Measurements from ENCODE around the gene UROD. TPM values are rescaled to one million over a fixed set of nuclear protein-coding genes. Genes with fewer than 3 reads are reported as not detected.

The UROD gene
- total and polyA plus RNA-seq, 2 donors (not counting 1 experiment from before 2014, with no cell fraction given): 65.5 to 82.5 TPM

GRCh38 chr1:45008076-45008475 lies 4.0 kb upstream of the UROD start:
- Mint-ChIP-seq H3K4me1 (peaks cover 28% of the 10 kb centered on the region), H3K27ac (no peak overlapping the region), H3K9me3 (ENCODE audit: insufficient read depth) (no peaks in the 10 kb centered on the region), H3K27me3 (no peaks in the 10 kb centered on the region), H3K4me3 (peak overlapping the region; percentile 39)
- H3K79me2 ChIP-seq (ENCODE audit: control insufficient read depth, insufficient read depth, low read length): peaks cover 39% of the 10 kb centered on the region
- H3K9me3 ChIP-seq (ENCODE audit: control extremely low read depth in 1 of 3, control insufficient read depth in 2 of 3, insufficient read depth in 1 of 3, low read length in 2 of 3): no peaks in the 10 kb centered on the region
- H4K20me1 ChIP-seq (ENCODE audit: control insufficient read depth, insufficient read depth, low read length, poor library complexity, severe bottlenecking): peaks cover 14% of the 10 kb centered on the region
- no peak overlapping the region for H3K27ac ChIP-seq (ENCODE audit: low read length in 2 of 2)
- no peak for ATAC-seq (ENCODE audit: low read depth)
- H3K4me3 ChIP-seq (ENCODE audit: control extremely low read depth in 1 of 5, extremely low read depth in 1 of 5, insufficient read depth in 1 of 5, low read depth in 2 of 5, low read length in 4 of 5): no peak overlapping the region
- intact Hi-C loops (cut with micrococcal nuclease): no loop called here
- H3K27me3 ChIP-seq (replicated peaks in 1 of 4; ENCODE audit: control extremely low read depth in 1 of 4, control insufficient read depth in 3 of 4, insufficient read depth in 4 of 4, low read length in 3 of 4): no peaks in the 10 kb centered on the region
- TF ChIP-seq, protein P1, sequence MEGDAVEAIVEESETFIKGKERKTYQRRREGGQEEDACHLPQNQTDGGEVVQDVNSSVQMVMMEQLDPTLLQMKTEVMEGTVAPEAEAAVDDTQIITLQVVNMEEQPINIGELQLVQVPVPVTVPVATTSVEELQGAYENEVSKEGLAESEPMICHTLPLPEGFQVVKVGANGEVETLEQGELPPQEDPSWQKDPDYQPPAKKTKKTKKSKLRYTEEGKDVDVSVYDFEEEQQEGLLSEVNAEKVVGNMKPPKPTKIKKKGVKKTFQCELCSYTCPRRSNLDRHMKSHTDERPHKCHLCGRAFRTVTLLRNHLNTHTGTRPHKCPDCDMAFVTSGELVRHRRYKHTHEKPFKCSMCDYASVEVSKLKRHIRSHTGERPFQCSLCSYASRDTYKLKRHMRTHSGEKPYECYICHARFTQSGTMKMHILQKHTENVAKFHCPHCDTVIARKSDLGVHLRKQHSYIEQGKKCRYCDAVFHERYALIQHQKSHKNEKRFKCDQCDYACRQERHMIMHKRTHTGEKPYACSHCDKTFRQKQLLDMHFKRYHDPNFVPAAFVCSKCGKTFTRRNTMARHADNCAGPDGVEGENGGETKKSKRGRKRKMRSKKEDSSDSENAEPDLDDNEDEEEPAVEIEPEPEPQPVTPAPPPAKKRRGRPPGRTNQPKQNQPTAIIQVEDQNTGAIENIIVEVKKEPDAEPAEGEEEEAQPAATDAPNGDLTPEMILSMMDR (IDR thresholded peaks at IDR 0.05): no peak
- no peak for TF ChIP-seq EZH2 (IDR thresholded peaks at IDR 0.05; ENCODE audit: borderline replicate concordance, insufficient read depth, low read depth, low read length, poor library complexity, severe bottlenecking)
- peaks cover 2 to 66% of the 10 kb centered on the region in 2 experiments for H3K36me3 ChIP-seq (replicated peaks in 1 of 2; ENCODE audit: control extremely low read depth in 1 of 2, control insufficient read depth in 1 of 2, extremely low read depth in 1 of 2, insufficient read depth in 2 of 2, low read length in 1 of 2)
- DNase-seq: no peak
- WGBS (ENCODE audit: insufficient coverage): 97% methylated on average over 3 of the region's 3 CpGs
- ChIA-PET POLR2A (no interaction called here), CTCF (interaction anchor here (1.1 kb wide), 1 partner anchor 295 kb away, joined by 3 read pairs; no protein-coding TSS in a partner anchor)
- no peak overlapping the region for H3K4me2 ChIP-seq (replicated peaks; ENCODE audit: low read depth, low read length, poor library complexity, severe bottlenecking)
- no peak overlapping the region for H3K9ac ChIP-seq (ENCODE audit: low read length)
- no peak overlapping the region for H2AFZ ChIP-seq (ENCODE audit: insufficient read depth, low read depth, low read length, poor library complexity, severe bottlenecking)
- peaks cover 28 to 34% of the 10 kb centered on the region in 2 donors for H3K4me1 ChIP-seq (ENCODE audit: control insufficient read depth in 2 of 2, insufficient read depth in 2 of 2, low read length in 2 of 2)

- ChIA-PET CTCF (interaction anchor here (1.1 kb wide), 1 partner anchor 295 kb away, joined by 3 read pairs; no protein-coding TSS in a partner anchor), POLR2A (no interaction called here)
- H2AFZ ChIP-seq (ENCODE audit: insufficient read depth, low read depth, low read length, poor library complexity, severe bottlenecking): no peak overlapping the region
- no peaks in the 10 kb centered on the region for H3K27me3 ChIP-seq (replicated peaks in 1 of 4; ENCODE audit: control extremely low read depth in 1 of 4, control insufficient read depth in 3 of 4, insufficient read depth in 4 of 4, low read length in 3 of 4)
- no peak overlapping the region for H3K4me2 ChIP-seq (replicated peaks; ENCODE audit: low read depth, low read length, poor library complexity, severe bottlenecking)
- Mint-ChIP-seq H3K27ac (no peak overlapping the region), H3K4me3 (peak overlapping the region; percentile 39), H3K9me3 (ENCODE audit: insufficient read depth) (no peaks in the 10 kb centered on the region), H3K4me1 (peaks cover 31% of the 10 kb centered on the region), H3K27me3 (no peaks in the 10 kb centered on the region)
- H3K4me1 ChIP-seq (ENCODE audit: control insufficient read depth in 2 of 2, insufficient read depth in 2 of 2, low read length in 2 of 2): peaks cover 31 to 36% of the 10 kb centered on the region in 2 donors
- WGBS (ENCODE audit: insufficient coverage): 99% methylated on average over 11 of the region's 12 CpGs
- no peak for DNase-seq
- intact Hi-C loops (cut with micrococcal nuclease): no loop called here
- peaks cover 2 to 62% of the 10 kb centered on the region in 2 experiments for H3K36me3 ChIP-seq (replicated peaks in 1 of 2; ENCODE audit: control extremely low read depth in 1 of 2, control insufficient read depth in 1 of 2, extremely low read depth in 1 of 2, insufficient read depth in 2 of 2, low read length in 1 of 2)
- H3K79me2 ChIP-seq (ENCODE audit: control insufficient read depth, insufficient read depth, low read length): peaks cover 41% of the 10 kb centered on the region
- H3K27ac ChIP-seq (ENCODE audit: low read length in 2 of 2): no peak overlapping the region
- no peaks in the 10 kb centered on the region for H3K9me3 ChIP-seq (ENCODE audit: control extremely low read depth in 1 of 3, control insufficient read depth in 2 of 3, insufficient read depth in 1 of 3, low read length in 2 of 3)
- peaks cover 14% of the 10 kb centered on the region for H4K20me1 ChIP-seq (ENCODE audit: control insufficient read depth, insufficient read depth, low read length, poor library complexity, severe bottlenecking)
- no peak for ATAC-seq (ENCODE audit: low read depth)
- H3K9ac ChIP-seq (ENCODE audit: low read length): no peak overlapping the region
- TF ChIP-seq, protein P1 (IDR thresholded peaks at IDR 0.05): no peak
- TF ChIP-seq EZH2 (IDR thresholded peaks at IDR 0.05; ENCODE audit: borderline replicate concordance, insufficient read depth, low read depth, low read length, poor library complexity, severe bottlenecking): no peak
- no peak overlapping the region for H3K4me3 ChIP-seq (ENCODE audit: control extremely low read depth in 1 of 5, extremely low read depth in 1 of 5, insufficient read depth in 1 of 5, low read depth in 2 of 5, low read length in 4 of 5)
Observed at GRCh38 chr1:45008516-45008915, 3.5 kb upstream of the UROD start.

All from B cell (primary cell).